Measurements from ENCODE around the gene INTS3.
A peak's percentile ranks its signal among the peaks of the same experiment; 100 is the strongest.
"Not testable (repeated sequence)": the region's sequence is repeated elsewhere in the genome, so short reads cannot be mapped to it uniquely, and the experiment has no call there.

Gene INTS3

DNA sequence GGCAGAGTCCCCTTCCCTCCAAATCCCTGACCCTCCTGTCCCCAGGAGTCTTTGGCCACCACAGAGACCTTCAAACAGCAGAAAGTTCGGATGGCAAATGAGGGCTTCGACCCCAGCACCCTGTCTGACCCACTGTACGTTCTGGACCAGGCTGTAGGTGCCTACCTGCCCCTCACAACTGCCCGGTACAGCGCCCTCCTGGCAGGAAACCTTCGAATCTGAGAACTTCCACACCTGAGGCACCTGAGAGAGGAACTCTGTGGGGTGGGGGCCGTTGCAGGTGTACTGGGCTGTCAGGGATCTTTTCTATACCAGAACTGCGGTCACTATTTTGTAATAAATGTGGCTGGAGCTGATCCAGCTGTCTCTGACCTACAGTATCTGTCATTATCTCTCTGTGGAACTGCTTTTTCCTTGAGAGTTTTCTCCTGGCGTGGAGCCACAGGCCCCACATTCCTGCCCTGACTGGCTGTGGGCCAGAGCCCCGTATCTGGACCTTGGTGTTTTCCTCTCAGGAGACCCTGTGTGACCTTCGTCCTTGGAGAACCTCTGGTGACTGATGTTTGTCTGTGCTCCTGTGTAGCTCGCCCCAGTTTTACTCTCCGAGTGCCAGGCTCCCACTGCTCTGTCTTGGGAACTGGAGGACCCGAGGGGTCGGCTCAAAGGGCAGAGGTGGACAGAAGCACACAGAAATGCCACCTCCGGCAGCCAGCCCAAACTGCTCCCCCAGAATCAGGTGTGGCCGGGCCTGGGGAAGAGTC, 52.1 kb downstream of the INTS3 start:
- DNase-seq (ENCODE audit: low spot score), result no peak

DNA sequence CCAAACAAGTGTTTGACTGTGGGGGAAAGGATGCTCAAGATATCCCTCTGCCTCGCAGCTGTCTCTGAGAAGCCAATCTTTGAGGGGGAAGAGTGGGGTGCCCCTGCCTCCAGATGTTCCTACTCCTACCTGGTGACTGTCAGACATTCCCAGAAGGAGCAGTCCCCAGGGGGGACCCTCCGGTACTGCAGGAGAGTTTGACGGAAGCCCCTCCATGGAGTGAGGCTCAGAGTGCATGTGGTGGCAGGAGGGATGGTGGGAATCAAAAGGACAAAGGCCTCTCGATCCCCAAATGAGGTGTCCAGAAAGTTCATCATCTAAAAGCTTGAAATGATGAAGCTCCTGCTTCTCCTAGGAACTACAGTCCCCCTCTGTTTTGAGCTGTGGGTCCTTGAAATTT, 52.7 kb downstream of the INTS3 start:
- no peak for DNase-seq (ENCODE audit: low spot score)

DNA sequence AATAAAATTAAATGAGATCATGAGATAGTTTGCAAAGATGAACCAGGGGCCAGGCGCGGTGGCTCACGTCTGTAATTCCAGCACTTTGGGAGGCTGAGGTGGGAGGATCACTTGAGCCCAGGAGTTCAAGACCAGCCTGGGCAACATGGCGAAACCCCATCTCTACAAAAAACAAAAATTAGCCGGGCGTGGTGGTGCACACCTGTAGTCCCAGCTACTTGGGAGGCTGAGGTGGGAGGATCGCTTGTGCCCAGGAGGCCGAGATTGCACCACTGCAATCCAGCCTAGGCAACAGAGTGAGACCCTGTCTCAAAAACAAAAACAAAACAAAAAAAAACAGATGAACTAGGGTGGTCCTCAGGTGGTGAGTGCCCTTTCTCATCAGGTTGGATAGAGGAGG, 54.8 kb downstream of the INTS3 start:
- DNase-seq (ENCODE audit: low spot score), result not testable (repeated sequence)

DNA sequence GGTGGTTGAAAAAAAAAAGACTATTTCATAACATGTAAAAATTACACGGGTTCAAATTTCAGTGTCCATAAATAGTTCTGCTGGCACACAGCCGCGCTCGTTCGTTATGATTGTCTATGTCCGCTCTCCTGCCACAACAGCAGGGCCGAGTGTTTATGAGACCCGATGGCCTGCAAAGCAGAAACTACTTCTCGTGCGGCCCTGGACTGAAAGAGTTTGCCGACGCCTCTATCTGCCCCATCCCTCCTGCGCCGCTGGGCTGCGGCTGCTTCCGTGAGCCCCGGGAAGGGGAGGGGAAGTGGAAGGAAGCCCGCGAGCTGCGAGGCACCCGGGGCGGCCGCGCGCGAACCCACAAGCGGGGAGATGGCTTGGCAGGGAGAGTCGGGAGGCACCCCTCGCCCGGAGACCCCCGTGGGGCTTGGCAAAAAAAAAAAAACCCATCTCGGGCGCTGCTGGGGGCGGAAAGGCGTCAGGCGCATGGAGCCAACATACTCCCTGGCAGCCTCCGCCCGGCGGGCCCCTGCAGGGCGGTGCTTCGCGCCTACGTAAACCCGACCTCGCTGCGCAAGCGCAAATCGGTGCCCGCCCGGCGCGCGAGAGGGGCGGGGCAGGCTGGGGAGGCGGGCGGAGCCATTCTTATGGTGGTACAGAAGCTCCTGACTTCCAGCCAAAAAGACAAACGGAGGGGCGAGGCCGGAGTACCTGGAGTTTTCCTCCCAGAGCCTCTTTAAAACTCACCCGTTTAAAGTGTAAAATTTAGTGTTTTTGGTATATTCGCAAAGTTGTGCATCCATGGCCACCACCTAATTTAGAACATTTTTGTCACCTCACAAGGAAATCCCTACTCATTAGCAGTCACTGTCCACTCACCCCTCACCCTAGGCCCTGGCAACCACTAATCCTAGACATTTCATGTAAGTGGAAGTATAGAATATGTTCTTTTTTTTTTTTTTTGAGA, 55.7 kb downstream of the INTS3 start:
- peak; percentile 99 for DNase-seq (ENCODE audit: low spot score)

- no peak for DNase-seq (ENCODE audit: low spot score)
Measured at GRCh38 chr1:153786038-153786790, 58.4 kb downstream of the INTS3 start.

DNA sequence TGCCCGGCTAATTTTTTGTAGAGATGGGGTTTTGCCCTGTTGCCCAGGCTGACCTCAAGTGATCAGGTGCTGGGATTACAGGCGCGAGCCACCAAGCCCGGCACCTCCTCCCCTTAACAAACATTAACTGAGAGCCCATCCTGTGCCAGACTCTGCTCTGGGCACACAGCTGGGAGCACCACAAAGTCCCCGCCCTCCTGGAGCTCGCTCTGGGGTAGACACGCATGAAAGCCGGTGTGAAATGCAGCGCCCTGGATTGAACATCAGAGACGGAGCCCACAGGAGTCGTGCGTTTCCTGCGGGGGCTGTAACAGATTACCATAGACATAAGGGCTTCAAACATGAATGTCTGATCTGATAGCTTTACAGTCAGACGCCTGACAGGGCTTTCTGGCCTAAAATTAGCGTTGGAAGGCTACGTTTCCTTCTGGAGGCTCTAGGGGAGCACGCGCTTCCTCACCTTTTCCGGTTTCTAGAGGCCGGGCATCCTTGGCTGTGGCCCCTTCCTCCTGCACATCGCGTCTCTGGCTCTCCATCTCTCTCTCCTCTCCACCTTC, 61.7 kb downstream of the INTS3 start:
- DNase-seq (ENCODE audit: low spot score), result no peak

GRCh38 chr1:153790313-153790965, 62.6 kb downstream of the INTS3 start:
- DNase-seq (ENCODE audit: low spot score), result peak; percentile 84

DNA sequence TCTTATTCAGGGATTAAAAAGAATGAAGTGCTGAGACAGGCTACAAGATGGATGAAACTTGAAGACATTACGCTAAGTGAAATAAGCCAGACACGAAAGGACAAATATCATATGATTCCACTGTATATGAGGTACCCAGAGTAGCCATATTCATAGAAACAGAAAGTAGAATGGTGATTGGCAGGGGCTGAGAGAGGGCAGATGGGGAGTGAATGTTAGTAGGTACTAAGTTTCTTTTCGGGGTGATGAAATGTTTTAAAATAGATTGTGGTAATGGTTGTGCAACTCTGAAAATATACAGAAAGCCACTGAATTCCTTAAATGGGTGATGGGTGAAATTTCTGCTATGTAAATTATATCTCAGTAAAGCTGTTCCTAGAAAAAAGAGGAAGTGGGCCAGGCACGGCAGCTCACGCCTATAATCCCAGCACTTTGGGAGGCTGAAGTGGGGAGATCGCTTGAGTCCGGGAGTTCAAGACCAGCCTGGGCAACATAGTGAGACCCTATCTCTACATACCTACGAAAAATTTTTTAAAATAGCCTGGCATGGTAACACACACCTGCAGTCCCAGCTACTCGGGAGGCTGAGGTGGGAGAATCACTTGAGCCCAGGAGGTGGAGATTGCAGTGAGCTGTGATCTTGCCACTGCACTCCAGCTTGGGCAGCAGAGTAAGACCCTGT, 63.3 kb downstream of the INTS3 start:
- DNase-seq (ENCODE audit: low spot score), result peak; percentile 89

DNA sequence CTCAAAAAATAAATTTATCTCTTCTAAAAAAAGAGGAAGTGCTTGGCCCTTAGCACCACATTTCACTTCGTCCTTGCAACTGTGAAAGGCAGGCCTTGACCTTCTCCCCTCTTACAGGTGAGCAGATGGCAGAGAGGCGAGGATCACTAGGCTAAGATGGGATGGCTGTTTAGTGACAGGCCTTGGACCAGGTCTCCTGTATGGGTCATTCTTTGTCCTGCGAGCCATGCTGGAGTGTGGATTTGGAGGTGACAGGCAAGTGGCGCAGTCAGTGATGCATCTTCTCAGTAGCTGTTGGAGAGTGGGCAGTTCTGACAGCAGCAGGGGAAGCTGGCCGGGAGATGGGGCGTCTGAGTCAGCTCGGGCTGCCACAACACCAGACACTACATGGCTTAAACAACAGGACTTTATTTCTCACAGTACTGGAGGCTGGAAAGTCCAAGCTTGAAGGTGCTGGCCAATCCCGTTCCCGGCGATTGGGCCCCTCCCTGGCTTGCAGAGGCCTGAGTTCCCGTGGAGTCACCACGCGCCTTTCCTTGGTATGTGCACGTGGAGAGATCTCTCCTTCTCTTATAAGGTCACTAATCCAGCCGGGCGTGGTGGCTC, 63.9 kb downstream of the INTS3 start:
- DNase-seq (ENCODE audit: low spot score), result peak; percentile 48

DNA sequence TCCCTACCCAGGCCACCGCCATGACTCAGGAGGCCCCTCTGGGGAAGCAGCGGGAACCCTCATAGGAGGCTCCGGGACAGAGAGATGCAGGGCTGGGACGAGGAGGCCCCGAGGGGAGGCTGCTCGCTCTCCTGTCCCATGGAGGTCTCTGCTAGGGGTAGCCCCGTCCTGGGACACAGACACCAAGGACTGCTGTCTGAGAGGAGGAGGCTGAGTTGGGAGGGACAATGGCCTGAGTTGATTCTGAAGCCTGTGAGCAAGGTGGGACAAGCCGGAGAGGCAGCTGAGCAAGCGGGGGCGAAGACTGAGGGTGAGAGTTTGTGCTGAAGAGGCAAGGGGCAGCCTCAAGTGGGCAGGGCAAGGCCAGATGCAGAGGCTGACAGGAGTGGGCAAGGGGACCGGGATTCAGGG, 64.8 kb downstream of the INTS3 start:
- DNase-seq (ENCODE audit: low spot score), result no peak

- no peak for DNase-seq (ENCODE audit: low spot score)
Measured at GRCh38 chr1:153793261-153793972, 65.6 kb downstream of the INTS3 start.

DNA sequence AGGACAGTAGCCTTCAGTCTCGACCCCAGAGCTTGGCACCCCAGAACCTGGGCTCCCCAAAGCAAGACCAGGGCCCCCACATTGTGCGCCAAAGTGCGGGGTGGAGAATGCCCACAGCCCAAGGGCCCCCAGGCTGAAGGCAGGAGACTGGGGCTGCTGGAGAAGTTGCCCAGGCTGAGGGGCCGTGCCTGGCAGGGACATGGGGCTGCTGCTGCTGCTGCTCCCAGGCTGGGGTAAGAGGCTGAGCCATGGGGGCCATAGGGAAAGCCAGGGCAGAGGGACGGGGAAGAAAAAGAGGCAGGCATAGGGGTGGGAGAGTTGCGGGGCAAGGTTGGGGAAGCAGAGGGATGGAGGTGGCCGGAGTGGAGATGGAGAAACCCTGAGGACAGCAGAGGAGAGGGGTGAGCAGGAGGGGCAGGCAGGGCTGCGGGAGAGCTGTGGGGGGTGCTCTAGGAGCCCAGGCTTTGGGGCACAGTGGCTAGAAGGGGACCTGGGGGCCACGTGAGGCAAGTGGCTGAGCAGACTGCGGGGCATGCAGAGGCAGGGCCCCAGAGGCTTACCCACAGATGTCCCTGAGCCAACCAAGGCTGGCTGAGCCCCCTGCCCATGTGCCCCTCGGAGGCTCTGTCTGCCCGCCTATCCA, 66.2 kb downstream of the INTS3 start:
- DNase-seq (ENCODE audit: low spot score), result no peak

DNA sequence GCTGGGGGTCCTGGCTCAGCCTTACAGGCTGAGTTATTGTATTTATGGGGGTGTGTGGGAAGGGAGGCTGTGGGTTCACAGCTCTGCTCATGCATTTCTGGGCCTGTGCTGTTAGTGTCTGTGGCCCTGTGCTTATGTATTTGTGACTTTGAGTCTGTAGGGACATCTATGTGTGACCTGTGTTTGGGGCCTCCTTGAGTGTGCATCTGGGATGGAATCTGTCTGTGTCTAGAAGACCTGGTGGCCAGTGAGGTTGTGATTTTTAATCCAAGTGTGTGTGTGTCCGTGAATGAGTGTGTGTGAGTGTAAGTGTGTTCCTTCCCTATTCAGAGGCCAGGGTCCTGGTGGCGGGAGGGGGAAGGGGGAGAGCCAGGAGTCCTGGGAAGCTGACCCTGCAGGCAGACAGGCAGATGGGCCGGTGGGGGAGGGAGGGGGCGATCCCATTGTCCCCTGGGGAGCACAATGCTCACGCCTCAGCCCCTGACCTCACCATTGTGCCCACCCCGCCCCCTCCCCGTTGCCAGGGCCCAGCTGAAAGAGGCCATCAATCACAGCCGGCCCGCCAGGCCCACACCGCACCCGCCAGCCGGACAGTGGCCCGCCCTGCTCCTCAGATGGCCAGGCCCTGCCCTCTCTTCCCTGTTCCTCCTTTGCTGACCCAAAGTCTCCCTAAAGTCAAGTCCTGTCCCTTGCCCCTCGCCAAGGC, 66.9 kb downstream of the INTS3 start:
- no peak for DNase-seq (ENCODE audit: low spot score)

GRCh38 chr1:153795330-153795837, 67.5 kb downstream of the INTS3 start:
- no peak for DNase-seq (ENCODE audit: low spot score)

GRCh38 chr1:153795934-153796785, 68.3 kb downstream of the INTS3 start:
- DNase-seq (ENCODE audit: low spot score), result no peak

DNA sequence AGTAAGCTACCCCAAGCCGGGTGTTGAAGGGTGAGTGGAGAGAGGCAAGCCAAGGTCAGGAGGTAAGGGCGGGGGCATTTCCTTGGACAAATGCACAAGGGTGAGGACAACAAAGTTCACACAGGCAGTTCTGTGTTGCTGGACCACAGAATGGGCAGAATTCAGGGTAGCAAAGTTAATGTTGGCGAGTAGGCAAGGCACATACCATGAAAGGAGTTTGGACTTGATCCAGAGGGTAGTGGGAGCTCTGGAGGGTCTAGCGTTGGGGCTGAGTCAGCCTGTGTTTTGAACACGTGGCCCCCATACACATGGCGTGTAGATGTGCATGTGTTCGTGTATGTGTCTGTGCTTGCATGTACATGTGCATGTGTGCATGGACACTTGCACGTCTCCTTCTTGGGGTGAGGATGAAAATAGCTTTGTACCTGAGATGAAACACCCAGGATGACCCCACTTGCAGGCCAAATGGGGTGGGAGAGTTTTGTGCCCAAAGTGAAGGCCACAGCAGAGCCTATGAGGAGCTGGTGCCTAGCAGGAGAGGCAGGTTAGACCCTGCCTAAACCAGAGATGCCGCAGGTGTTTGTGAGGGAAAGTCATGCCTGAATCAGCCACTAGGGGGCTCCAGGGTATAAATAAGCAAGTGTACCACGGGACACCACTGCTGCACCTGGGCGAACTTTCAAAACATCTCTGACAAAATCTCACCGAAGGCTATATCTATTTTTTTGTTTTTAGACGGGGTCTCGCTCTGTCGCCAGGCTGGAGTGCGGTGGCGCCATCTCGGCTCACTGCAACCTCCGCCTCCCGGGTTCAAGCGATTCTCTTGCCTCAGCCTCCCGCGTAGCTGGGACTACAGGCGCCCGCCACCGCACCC, 69.2 kb downstream of the INTS3 start:
- peak; percentile 82 for DNase-seq (ENCODE audit: low spot score)

- no peak for DNase-seq (ENCODE audit: low spot score)
Measured at GRCh38 chr1:153798468-153798780, 70.6 kb downstream of the INTS3 start.
